ENCODE measurements around the gene ADAMTS2.

The ADAMTS2 gene

DNA sequence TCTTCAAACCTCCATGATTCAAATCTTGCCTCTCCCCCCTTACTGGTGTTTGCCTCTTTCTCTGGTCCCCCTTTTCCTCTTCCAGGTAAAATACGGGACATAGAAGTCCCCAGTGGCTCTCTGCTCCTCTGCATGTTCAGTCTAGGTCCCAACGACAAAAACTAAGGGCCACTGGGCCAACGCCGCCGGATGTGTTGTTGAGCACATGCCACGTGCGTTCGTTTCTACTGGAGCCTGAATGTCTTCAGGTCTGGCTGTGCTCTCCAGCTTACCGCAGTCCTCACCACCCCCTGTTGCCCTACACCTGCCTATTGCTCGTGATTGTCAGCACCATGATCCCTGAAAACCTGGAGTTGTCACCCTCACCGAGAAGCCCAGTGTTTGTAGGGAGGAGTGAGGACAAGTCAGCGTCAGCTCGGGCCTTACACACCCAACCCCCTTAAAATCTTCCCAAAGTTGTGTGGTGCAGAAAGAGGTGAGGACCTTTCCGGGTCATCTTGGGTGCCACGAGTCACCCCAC is 2.8 kb upstream of the ADAMTS2 start:
- Histone ChIP-seq H3K9me3 (ENCODE audit: insufficient read depth, low read length) (no peaks in the 10 kb centered on the region), H3K27ac (ENCODE audit: low read depth, low read length) (no peak overlapping the region), H3K4me2 (ENCODE audit: low read depth, low read length, poor library complexity, severe bottlenecking) (no peak overlapping the region)

DNA sequence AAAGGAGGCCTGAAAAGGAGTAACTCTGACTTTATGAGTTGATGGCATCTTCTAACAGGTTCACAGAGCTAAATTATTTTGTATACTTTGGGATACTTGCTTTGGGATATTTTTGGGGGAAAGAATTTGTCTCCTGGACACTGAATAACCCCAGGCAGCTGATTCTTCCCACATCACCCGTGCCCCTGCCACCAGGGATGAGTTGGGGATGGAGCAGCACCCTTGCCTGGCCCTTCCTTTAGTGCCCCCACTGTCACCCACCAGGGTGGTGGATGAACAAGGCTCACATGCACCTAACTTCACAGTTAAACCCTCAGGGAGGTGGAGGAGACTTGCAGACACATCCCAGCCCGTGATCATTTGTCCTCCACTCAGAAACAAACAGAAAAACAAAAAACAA is 2.3 kb upstream of the ADAMTS2 start:
- H3K36me3 ChIP-seq (ENCODE audit: low read length): no peaks in the 10 kb centered on the region
- no peak overlapping the region for H3K4me3 ChIP-seq (ENCODE audit: insufficient read depth, low read length, poor library complexity, severe bottlenecking)
- H3K9me3 ChIP-seq (ENCODE audit: insufficient read depth, low read length): no peaks in the 10 kb centered on the region
- TF ChIP-seq EZH2phosphoT487 (conservative IDR thresholded peaks at IDR 0.05; ENCODE audit: low read length): no peak
- TF ChIP-seq, protein P1, sequence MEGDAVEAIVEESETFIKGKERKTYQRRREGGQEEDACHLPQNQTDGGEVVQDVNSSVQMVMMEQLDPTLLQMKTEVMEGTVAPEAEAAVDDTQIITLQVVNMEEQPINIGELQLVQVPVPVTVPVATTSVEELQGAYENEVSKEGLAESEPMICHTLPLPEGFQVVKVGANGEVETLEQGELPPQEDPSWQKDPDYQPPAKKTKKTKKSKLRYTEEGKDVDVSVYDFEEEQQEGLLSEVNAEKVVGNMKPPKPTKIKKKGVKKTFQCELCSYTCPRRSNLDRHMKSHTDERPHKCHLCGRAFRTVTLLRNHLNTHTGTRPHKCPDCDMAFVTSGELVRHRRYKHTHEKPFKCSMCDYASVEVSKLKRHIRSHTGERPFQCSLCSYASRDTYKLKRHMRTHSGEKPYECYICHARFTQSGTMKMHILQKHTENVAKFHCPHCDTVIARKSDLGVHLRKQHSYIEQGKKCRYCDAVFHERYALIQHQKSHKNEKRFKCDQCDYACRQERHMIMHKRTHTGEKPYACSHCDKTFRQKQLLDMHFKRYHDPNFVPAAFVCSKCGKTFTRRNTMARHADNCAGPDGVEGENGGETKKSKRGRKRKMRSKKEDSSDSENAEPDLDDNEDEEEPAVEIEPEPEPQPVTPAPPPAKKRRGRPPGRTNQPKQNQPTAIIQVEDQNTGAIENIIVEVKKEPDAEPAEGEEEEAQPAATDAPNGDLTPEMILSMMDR (IDR thresholded peaks at IDR 0.05; ENCODE audit: insufficient read depth, low read length, poor library complexity, severe bottlenecking): no peak
- H2AFZ ChIP-seq (ENCODE audit: low read depth, low read length, severe bottlenecking): no peak overlapping the region
- no peaks in the 10 kb centered on the region for H3F3A ChIP-seq (ENCODE audit: insufficient read depth)
- no peaks in the 10 kb centered on the region for H4K20me1 ChIP-seq (ENCODE audit: low read depth, low read length)
- no peak overlapping the region for H3K9ac ChIP-seq (ENCODE audit: low read length)
- no peak overlapping the region for H3K27ac ChIP-seq (ENCODE audit: low read depth, low read length)
- no peaks in the 10 kb centered on the region for H3K27me3 ChIP-seq (ENCODE audit: low read length)
- H3K9me2 ChIP-seq (replicated peaks; ENCODE audit: insufficient read depth, low read length): no peaks in the 10 kb centered on the region
- no peaks in the 10 kb centered on the region for H3K79me2 ChIP-seq (ENCODE audit: insufficient read depth, low read length)
- H3K4me2 ChIP-seq (ENCODE audit: low read depth, low read length, poor library complexity, severe bottlenecking): no peak overlapping the region

More for the DNA sequence above, 2.8 kb upstream of the ADAMTS2 start:
- Histone ChIP-seq H4K20me1 (ENCODE audit: low read depth, low read length) (no peaks in the 10 kb centered on the region), H2AFZ (ENCODE audit: low read depth, low read length, severe bottlenecking) (no peak overlapping the region), H3K9ac (ENCODE audit: low read length) (no peak overlapping the region), H3K4me3 (ENCODE audit: insufficient read depth, low read length, poor library complexity, severe bottlenecking) (no peak overlapping the region), H3F3A (ENCODE audit: insufficient read depth) (no peaks in the 10 kb centered on the region), H3K27me3 (ENCODE audit: low read length) (no peaks in the 10 kb centered on the region), H3K36me3 (ENCODE audit: low read length) (no peaks in the 10 kb centered on the region), H3K79me2 (ENCODE audit: insufficient read depth, low read length) (no peaks in the 10 kb centered on the region), H3K9me2 (replicated peaks; ENCODE audit: insufficient read depth, low read length) (no peaks in the 10 kb centered on the region)
- no peak for TF ChIP-seq EZH2phosphoT487 (conservative IDR thresholded peaks at IDR 0.05; ENCODE audit: low read length)
- TF ChIP-seq, protein P1 (IDR thresholded peaks at IDR 0.05; ENCODE audit: insufficient read depth, low read length, poor library complexity, severe bottlenecking): no peak

DNA sequence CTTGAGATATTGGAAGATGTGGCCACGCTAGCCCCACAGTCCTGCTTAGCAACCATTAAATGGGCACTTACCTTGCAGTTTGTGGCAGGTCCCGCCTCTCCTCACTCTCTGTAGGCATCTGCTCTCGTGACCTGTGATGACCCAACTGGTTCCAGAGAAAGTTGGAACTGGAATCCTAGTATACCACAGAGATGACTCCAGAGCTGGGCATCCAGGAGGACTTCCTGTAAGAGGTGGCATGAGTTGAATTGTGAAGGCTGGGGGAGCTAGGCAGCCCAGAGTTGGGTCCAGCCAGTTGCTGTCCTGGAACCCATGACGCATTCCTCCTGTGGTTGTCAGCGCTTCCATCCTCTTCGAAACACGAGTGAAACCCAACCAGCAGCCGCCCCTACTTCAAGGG is 1.6 kb upstream of the ADAMTS2 start:
- no peaks in the 10 kb centered on the region for H3K9me2 ChIP-seq (replicated peaks; ENCODE audit: insufficient read depth, low read length)
- H3K36me3 ChIP-seq (ENCODE audit: low read length): no peaks in the 10 kb centered on the region
- no peak overlapping the region for H3K4me3 ChIP-seq (ENCODE audit: insufficient read depth, low read length, poor library complexity, severe bottlenecking)
- H4K20me1 ChIP-seq (ENCODE audit: low read depth, low read length): no peaks in the 10 kb centered on the region
- no peak overlapping the region for H3K4me2 ChIP-seq (ENCODE audit: low read depth, low read length, poor library complexity, severe bottlenecking)
- TF ChIP-seq EZH2phosphoT487 (conservative IDR thresholded peaks at IDR 0.05; ENCODE audit: low read length): no peak
- TF ChIP-seq, protein P1 (IDR thresholded peaks at IDR 0.05; ENCODE audit: insufficient read depth, low read length, poor library complexity, severe bottlenecking): no peak
- no peaks in the 10 kb centered on the region for H3K79me2 ChIP-seq (ENCODE audit: insufficient read depth, low read length)
- no peak overlapping the region for H2AFZ ChIP-seq (ENCODE audit: low read depth, low read length, severe bottlenecking)
- no peaks in the 10 kb centered on the region for H3F3A ChIP-seq (ENCODE audit: insufficient read depth)
- no peaks in the 10 kb centered on the region for H3K9me3 ChIP-seq (ENCODE audit: insufficient read depth, low read length)
- H3K27ac ChIP-seq (ENCODE audit: low read depth, low read length): no peak overlapping the region
- H3K27me3 ChIP-seq (ENCODE audit: low read length): no peaks in the 10 kb centered on the region
- no peak overlapping the region for H3K9ac ChIP-seq (ENCODE audit: low read length)
